GM23338 (cell line): ENCODE measurements around the gene MYRF. TPM values are rescaled to one million over a fixed set of nuclear protein-coding genes. Genes with fewer than 3 reads are reported as not detected.

Experiments
- ATAC-seq: fragments of 200-7000 bp; cut with Tn5 transposase; 3 replicates; pipeline ENCODE4 v1.9.1; 2020
- DNase-seq: peaks from one replicate; pipeline ENCODE4 v3.0.0-alpha.2; 2015; ENCODE audit warnings: low spot score
- H2AFZ ChIP-seq: fragments of 200-600 bp; sonication (generic); 2 replicates; pipeline ENCODE4 v1.8.0; 2016; ENCODE audit warnings: antibody characterized with exemption, mild to moderate bottlenecking, moderate library complexity
- H3F3A ChIP-seq: fragments of 200-600 bp; sonication (generic); replicated peaks from 2 replicates; pipeline ENCODE4 v1.8.0; 2017; ENCODE audit warnings: antibody characterized with exemption, mixed run types, low read depth
- H3K27ac ChIP-seq: fragments of 200-600 bp; sonication (generic); 2 replicates; pipeline ENCODE4 v1.6.1; 2016; ENCODE audit warnings: low read depth
- H3K27me3 ChIP-seq: fragments of 200-600 bp; sonication (generic); 2 replicates; pipeline ENCODE4 v1.8.0; 2016; ENCODE audit warnings: mild to moderate bottlenecking, mixed run types, moderate library complexity; ENCODE audit not compliant: insufficient read depth
- H3K36me3 ChIP-seq: fragments of 200-600 bp; sonication (generic); 2 replicates; pipeline ENCODE4 v1.8.0; 2016; ENCODE audit warnings: mild to moderate bottlenecking; ENCODE audit not compliant: insufficient read depth
- H3K4me1 ChIP-seq: fragments of 200-600 bp; sonication (generic); 2 replicates; pipeline ENCODE4 v1.8.0; 2016; ENCODE audit warnings: mild to moderate bottlenecking, moderate library complexity; ENCODE audit not compliant: insufficient read depth
- H3K4me2 ChIP-seq: fragments of 200-600 bp; sonication (generic); 2 replicates; pipeline ENCODE4 v1.7.1; 2017; ENCODE audit warnings: mixed run types
- H3K4me3 ChIP-seq: fragments of 200-600 bp; sonication (generic); 2 replicates; pipeline ENCODE4 v1.6.1; 2016; ENCODE audit warnings: mixed run types
- H3K79me2 ChIP-seq: fragments of 200-600 bp; sonication (generic); replicated peaks from 2 replicates; pipeline ENCODE4 v1.8.0; 2017; ENCODE audit warnings: mild to moderate bottlenecking; ENCODE audit not compliant: insufficient read depth
- H3K9me2 ChIP-seq: fragments of 200-600 bp; sonication (generic); 2 replicates; pipeline ENCODE4 v1.8.0; 2017; ENCODE audit not compliant: insufficient read depth
- H4K20me1 ChIP-seq: fragments of 200-600 bp; sonication (generic); replicated peaks from 2 replicates; pipeline ENCODE4 v1.8.0; 2017; ENCODE audit warnings: mild to moderate bottlenecking; ENCODE audit not compliant: insufficient read depth
- H3K27ac Mint-ChIP-seq: 2 replicates; pipeline ENCODE4 v1.8.0; 2020; ENCODE audit warnings: inconsistent platforms, mild to moderate bottlenecking, moderate library complexity, mixed read lengths
- H3K27me3 Mint-ChIP-seq: 3 replicates; pipeline ENCODE4 v1.8.0; 2022; ENCODE audit warnings: low read depth, mild to moderate bottlenecking, moderate library complexity, mixed read lengths, inconsistent platforms; ENCODE audit not compliant: insufficient read depth, poor library complexity
- H3K36me3 Mint-ChIP-seq: 3 replicates; pipeline ENCODE4 v1.8.0; 2021; ENCODE audit warnings: low read depth, mild to moderate bottlenecking, inconsistent platforms, moderate library complexity, mixed read lengths
- H3K4me1 Mint-ChIP-seq: 3 replicates; pipeline ENCODE4 v1.8.0; 2020; ENCODE audit warnings: mild to moderate bottlenecking, inconsistent platforms, mixed read lengths
- H3K4me3 Mint-ChIP-seq: 3 replicates; pipeline ENCODE4 v1.8.0; 2021; ENCODE audit warnings: moderate library complexity, mild to moderate bottlenecking, inconsistent platforms, mixed read lengths
- H3K9me3 Mint-ChIP-seq: 3 replicates; pipeline ENCODE4 v1.8.0; 2020; ENCODE audit warnings: moderate library complexity, mild to moderate bottlenecking, inconsistent platforms, mixed read lengths
- CTCF ChIP-seq, 2 experiments: fragments of 200-600 bp in 1 of 2; sonication (generic) in 1 of 2; conservative IDR thresholded peaks; 2 replicates each; pipeline versions ENCODE4 v1.5.1 to v1.6.1; 2016 to 2017; ENCODE audit warnings: antibody characterized with exemption in 2 of 2, low read depth in 2 of 2, mild to moderate bottlenecking in 2 of 2, moderate library complexity in 1 of 2
- EZH2 ChIP-seq: fragments of 200-600 bp; sonication (generic); IDR thresholded peaks from one replicate; pipeline ENCODE4 v1.8.0; 2017; ENCODE audit warnings: antibody characterized with exemption, mild to moderate bottlenecking, low read depth; ENCODE audit not compliant: unreplicated experiment
- EZH2phosphoT487 ChIP-seq: fragments of 200-600 bp; sonication (generic); IDR thresholded peaks from one replicate; pipeline ENCODE4 v1.8.1; 2018; ENCODE audit warnings: antibody characterized with exemption; ENCODE audit not compliant: unreplicated experiment
- JUNB ChIP-seq: IDR thresholded peaks from one replicate; pipeline ENCODE4 v1.6.1; 2016; ENCODE audit warnings: antibody characterized with exemption; ENCODE audit not compliant: unreplicated experiment
- STAT1 ChIP-seq: IDR thresholded peaks from one replicate; pipeline ENCODE4 v1.6.1; 2016; ENCODE audit warnings: antibody characterized with exemption; ENCODE audit not compliant: unreplicated experiment
- ZNF331 ChIP-seq: fragments of 250-450 bp; sonication (Bioruptor Pico); IDR thresholded peaks from 2 replicates; pipeline ENCODE4 v1.5.0; 2020; ENCODE audit warnings: low read depth, mild to moderate bottlenecking, moderate library complexity
- polyA plus RNA-seq: library from polyadenylated mRNA; unstranded; fragments of >200 nt; fragmentation: Nextera tagmentation; extraction: Ambion mirVana; gene quantifications from 2 replicates; pipeline ENCODE4 v1.2.1, GENCODE V29; 2016
- total RNA-seq: library from RNA; depleted of rRNA; stranded (reverse); fragments of >200 nt; shearing (Covaris generic); gene quantifications from 2 replicates; pipeline ENCODE4 v1.2.3, GENCODE V29; 2014
- TF ChIP-seq, protein P1 (sequence below): IDR thresholded peaks from 2 replicates; pipeline ENCODE4 v1.6.1; 2016; ENCODE audit warnings: antibody characterized with exemption
- TF ChIP-seq, protein P2 (sequence below): IDR thresholded peaks from one replicate; pipeline ENCODE4 v1.6.1; 2018; ENCODE audit warnings: antibody characterized with exemption; ENCODE audit not compliant: unreplicated experiment

MYRF gene
- total and polyA plus RNA-seq, 2 experiments from 2014 or later, result 1.9 to 5.5 TPM

DNA sequence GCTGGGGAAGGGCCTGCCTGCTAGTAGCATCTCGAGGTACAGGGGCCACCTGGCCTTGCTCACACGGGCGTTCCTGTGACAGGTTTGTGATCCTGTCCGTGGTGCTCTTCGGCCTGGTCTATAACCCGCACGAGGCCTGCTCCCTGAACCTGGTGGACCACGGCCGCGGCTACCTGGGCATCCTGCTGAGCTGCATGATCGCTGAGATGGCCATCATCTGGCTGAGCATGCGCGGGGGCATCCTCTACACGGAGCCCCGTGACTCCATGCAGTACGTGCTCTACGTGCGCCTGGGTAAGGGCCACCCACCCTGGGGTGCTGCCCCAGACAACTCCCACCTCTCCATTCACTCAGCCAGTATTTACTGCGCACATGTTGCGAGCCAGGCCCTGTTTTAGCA is 31.8 kb upstream of the MYRF start:
- Histone ChIP-seq H3K4me1 (peaks cover 22% of the 10 kb centered on the region; the same call in 1 of the 2 replicates), H2AFZ (no peak overlapping the region), H3K4me2 (no peak overlapping the region), H4K20me1 (no peaks in the 10 kb centered on the region), H3K79me2 (no peaks in the 10 kb centered on the region), H3K27ac (no peak overlapping the region), H3K9me2 (no peaks in the 10 kb centered on the region), H3K27me3 (no peaks in the 10 kb centered on the region), H3F3A (0 out of 2 replicates have a peak, but pooled peaks cover 4% of the 10 kb centered on the region), H3K4me3 (no peak overlapping the region), H3K36me3 (no peaks in the 10 kb centered on the region)
- peaks cover 35% of the 10 kb centered on the region for H3K4me1 Mint-ChIP-seq
- H3K27ac Mint-ChIP-seq, result no peak overlapping the region
- H3K36me3 Mint-ChIP-seq, result peaks cover 3% of the 10 kb centered on the region; the same call in 2 of the 3 replicates
- H3K9me3 Mint-ChIP-seq, result no peaks in the 10 kb centered on the region; the same call in 2 of the 3 replicates
- TF ChIP-seq STAT1 (no peak), JUNB (no peak), EZH2 (no peak), ZNF331 (CRISPR knock-in tag) (no peak), EZH2phosphoT487 (no peak)
- TF ChIP-seq, protein P1, sequence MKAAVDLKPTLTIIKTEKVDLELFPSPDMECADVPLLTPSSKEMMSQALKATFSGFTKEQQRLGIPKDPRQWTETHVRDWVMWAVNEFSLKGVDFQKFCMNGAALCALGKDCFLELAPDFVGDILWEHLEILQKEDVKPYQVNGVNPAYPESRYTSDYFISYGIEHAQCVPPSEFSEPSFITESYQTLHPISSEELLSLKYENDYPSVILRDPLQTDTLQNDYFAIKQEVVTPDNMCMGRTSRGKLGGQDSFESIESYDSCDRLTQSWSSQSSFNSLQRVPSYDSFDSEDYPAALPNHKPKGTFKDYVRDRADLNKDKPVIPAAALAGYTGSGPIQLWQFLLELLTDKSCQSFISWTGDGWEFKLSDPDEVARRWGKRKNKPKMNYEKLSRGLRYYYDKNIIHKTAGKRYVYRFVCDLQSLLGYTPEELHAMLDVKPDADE, result no peak
- TF ChIP-seq, protein P2, sequence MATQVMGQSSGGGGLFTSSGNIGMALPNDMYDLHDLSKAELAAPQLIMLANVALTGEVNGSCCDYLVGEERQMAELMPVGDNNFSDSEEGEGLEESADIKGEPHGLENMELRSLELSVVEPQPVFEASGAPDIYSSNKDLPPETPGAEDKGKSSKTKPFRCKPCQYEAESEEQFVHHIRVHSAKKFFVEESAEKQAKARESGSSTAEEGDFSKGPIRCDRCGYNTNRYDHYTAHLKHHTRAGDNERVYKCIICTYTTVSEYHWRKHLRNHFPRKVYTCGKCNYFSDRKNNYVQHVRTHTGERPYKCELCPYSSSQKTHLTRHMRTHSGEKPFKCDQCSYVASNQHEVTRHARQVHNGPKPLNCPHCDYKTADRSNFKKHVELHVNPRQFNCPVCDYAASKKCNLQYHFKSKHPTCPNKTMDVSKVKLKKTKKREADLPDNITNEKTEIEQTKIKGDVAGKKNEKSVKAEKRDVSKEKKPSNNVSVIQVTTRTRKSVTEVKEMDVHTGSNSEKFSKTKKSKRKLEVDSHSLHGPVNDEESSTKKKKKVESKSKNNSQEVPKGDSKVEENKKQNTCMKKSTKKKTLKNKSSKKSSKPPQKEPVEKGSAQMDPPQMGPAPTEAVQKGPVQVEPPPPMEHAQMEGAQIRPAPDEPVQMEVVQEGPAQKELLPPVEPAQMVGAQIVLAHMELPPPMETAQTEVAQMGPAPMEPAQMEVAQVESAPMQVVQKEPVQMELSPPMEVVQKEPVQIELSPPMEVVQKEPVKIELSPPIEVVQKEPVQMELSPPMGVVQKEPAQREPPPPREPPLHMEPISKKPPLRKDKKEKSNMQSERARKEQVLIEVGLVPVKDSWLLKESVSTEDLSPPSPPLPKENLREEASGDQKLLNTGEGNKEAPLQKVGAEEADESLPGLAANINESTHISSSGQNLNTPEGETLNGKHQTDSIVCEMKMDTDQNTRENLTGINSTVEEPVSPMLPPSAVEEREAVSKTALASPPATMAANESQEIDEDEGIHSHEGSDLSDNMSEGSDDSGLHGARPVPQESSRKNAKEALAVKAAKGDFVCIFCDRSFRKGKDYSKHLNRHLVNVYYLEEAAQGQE, result no peak
- ATAC-seq, result no peak
- H3K27me3 Mint-ChIP-seq, result peaks cover 9% of the 10 kb centered on the region
- no peak overlapping the region for H3K4me3 Mint-ChIP-seq
- no peak for DNase-seq

DNA sequence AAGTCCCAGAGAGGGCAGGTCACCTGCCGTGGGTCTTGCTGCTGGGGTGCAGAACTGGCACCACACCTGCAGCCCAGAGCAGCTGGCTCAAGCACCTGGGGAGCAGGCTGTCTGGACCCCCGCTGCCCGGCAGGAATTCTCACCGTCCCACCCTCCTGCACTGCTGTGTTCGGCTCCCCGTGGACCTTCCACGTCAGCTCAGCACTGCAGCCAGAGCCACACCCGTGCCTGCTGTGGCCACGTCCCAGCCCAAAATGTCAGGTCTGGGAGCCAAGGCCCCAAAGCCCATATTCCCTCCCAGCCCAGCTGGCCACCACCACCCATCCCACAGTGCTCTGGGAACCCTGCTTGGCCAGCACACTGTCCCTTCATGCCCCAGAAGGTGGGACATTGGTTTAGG is 28.0 kb upstream of the MYRF start:
- H2AFZ ChIP-seq, result no peak overlapping the region
- H4K20me1 ChIP-seq, result no peaks in the 10 kb centered on the region
- no peak overlapping the region for H3K27ac ChIP-seq
- H3K36me3 ChIP-seq, result no peaks in the 10 kb centered on the region
- H3K27me3 ChIP-seq, result no peaks in the 10 kb centered on the region
- H3K27me3 Mint-ChIP-seq, result peaks cover 4% of the 10 kb centered on the region
- H3K4me3 ChIP-seq, result no peak overlapping the region
- H3K4me3 Mint-ChIP-seq, result no peak overlapping the region
- H3F3A ChIP-seq, result no peaks in the 10 kb centered on the region
- H3K9me3 Mint-ChIP-seq, result no peaks in the 10 kb centered on the region; the same call in 2 of the 3 replicates
- no peaks in the 10 kb centered on the region for H3K4me1 ChIP-seq
- no peak overlapping the region for H3K27ac Mint-ChIP-seq
- TF ChIP-seq CTCF (conservative IDR thresholded peaks at IDR 0.05; ENCODE audit: low read depth in 2 of 2), result no peak
- TF ChIP-seq STAT1, result no peak
- peaks cover 3% of the 10 kb centered on the region for H3K4me1 Mint-ChIP-seq
- no peak overlapping the region for H3K4me2 ChIP-seq
- peaks cover 9% of the 10 kb centered on the region for H3K36me3 Mint-ChIP-seq
- H3K9me2 ChIP-seq, result no peaks in the 10 kb centered on the region
- DNase-seq (no peak), ATAC-seq (no peak)
- H3K79me2 ChIP-seq, result no peaks in the 10 kb centered on the region
